ENCODE measurements around the gene ANKS1B.

Gene ANKS1B

GRCh38 chr12:98909746-98910145, 1075.0 kb downstream of the ANKS1B start:
- DNase-seq (ENCODE audit: extremely low read depth in 1 of 2, low read depth in 1 of 2), result no peak

- DNase-seq (ENCODE audit: extremely low read depth in 1 of 2, low read depth in 1 of 2), result no peak
These were observed 1075.9 kb downstream of the ANKS1B start for GRCh38 chr12:98908866-98909265.

- no peak for DNase-seq (ENCODE audit: extremely low read depth in 1 of 2, low read depth in 1 of 2)
These were observed 1080.9 kb downstream of the ANKS1B start for GRCh38 chr12:98903875-98904274.

- DNase-seq (ENCODE audit: extremely low read depth in 1 of 2, low read depth in 1 of 2), result no peak
These were observed 1083.5 kb downstream of the ANKS1B start for GRCh38 chr12:98901189-98901588.

GRCh38 chr12:98896938-98897337, 1087.8 kb downstream of the ANKS1B start:
- no peak for DNase-seq (ENCODE audit: extremely low read depth in 1 of 2, low read depth in 1 of 2)

- no peak for DNase-seq (ENCODE audit: extremely low read depth in 1 of 2, low read depth in 1 of 2)
These were observed 1089.6 kb downstream of the ANKS1B start for GRCh38 chr12:98895086-98895651.

GRCh38 chr12:98894412-98895085, 1090.2 kb downstream of the ANKS1B start:
- no peak for DNase-seq (ENCODE audit: extremely low read depth in 1 of 2, low read depth in 1 of 2)

GRCh38 chr12:98893675-98894411, 1090.9 kb downstream of the ANKS1B start:
- no peak for DNase-seq (ENCODE audit: extremely low read depth in 1 of 2, low read depth in 1 of 2)

- no peak for DNase-seq (ENCODE audit: extremely low read depth in 1 of 2, low read depth in 1 of 2)
These were observed 1091.5 kb downstream of the ANKS1B start for GRCh38 chr12:98893126-98893674.

GRCh38 chr12:98885778-98886177, 1099.0 kb downstream of the ANKS1B start:
- DNase-seq (ENCODE audit: extremely low read depth in 1 of 2, low read depth in 1 of 2), result no peak

GRCh38 chr12:98883231-98883630, 1101.5 kb downstream of the ANKS1B start:
- no peak for DNase-seq (ENCODE audit: extremely low read depth in 1 of 2, low read depth in 1 of 2)

- DNase-seq (ENCODE audit: extremely low read depth in 1 of 2, low read depth in 1 of 2), result no peak
These were observed 1102.2 kb downstream of the ANKS1B start for GRCh38 chr12:98882526-98882925.

GRCh38 chr12:98873776-98874175, 1111.0 kb downstream of the ANKS1B start:
- no peak for DNase-seq (ENCODE audit: extremely low read depth in 1 of 2, low read depth in 1 of 2)

GRCh38 chr12:98870504-98870903, 1114.2 kb downstream of the ANKS1B start:
- no peak for DNase-seq (ENCODE audit: extremely low read depth in 1 of 2, low read depth in 1 of 2)

GRCh38 chr12:98869886-98870503, 1114.7 kb downstream of the ANKS1B start:
- DNase-seq (ENCODE audit: extremely low read depth in 1 of 2, low read depth in 1 of 2), result no peak

- DNase-seq (ENCODE audit: extremely low read depth in 1 of 2, low read depth in 1 of 2), result no peak
These were observed 1116.2 kb downstream of the ANKS1B start for GRCh38 chr12:98868538-98868937.

- no peak for DNase-seq (ENCODE audit: extremely low read depth in 1 of 2, low read depth in 1 of 2)
These were observed 1116.7 kb downstream of the ANKS1B start for GRCh38 chr12:98868076-98868475.

- no peak for DNase-seq (ENCODE audit: extremely low read depth in 1 of 2, low read depth in 1 of 2)
These were observed 1120.4 kb downstream of the ANKS1B start for GRCh38 chr12:98864363-98864762.

GRCh38 chr12:98863167-98863566, 1121.6 kb downstream of the ANKS1B start:
- DNase-seq (ENCODE audit: extremely low read depth in 1 of 2, low read depth in 1 of 2), result no peak

GRCh38 chr12:98861251-98861650, 1123.5 kb downstream of the ANKS1B start:
- no peak for DNase-seq (ENCODE audit: extremely low read depth in 1 of 2, low read depth in 1 of 2)

- no peak for DNase-seq (ENCODE audit: extremely low read depth in 1 of 2, low read depth in 1 of 2)
These were observed 1127.7 kb downstream of the ANKS1B start for GRCh38 chr12:98856897-98857540.
